BLaER1 (cell line): Measurements from ENCODE around the gene CEACAM21.

Experiments used
- H3K27ac ChIP-seq: shearing (Covaris generic); formaldehyde crosslinking; 2 replicates; pipeline ENCODE4 v1.8.1; 2022
- H3K27me3 ChIP-seq: shearing (Covaris generic); formaldehyde crosslinking; 2 replicates; pipeline ENCODE4 v1.8.1; 2022
- H3K36me3 ChIP-seq: shearing (Covaris generic); formaldehyde crosslinking; 2 replicates; pipeline ENCODE4 v1.8.1; 2022
- H3K4me1 ChIP-seq: shearing (Covaris generic); formaldehyde crosslinking; 2 replicates; pipeline ENCODE4 v1.8.1; 2022
- H3K4me2 ChIP-seq: shearing (Covaris generic); formaldehyde crosslinking; 2 replicates; pipeline ENCODE4 v1.8.1; 2022
- H3K4me3 ChIP-seq: shearing (Covaris generic); formaldehyde crosslinking; 2 replicates; pipeline ENCODE4 v1.8.1; 2022
- H3K9ac ChIP-seq: shearing (Covaris generic); formaldehyde crosslinking; 2 replicates; pipeline ENCODE4 v1.8.1; 2022
- H3K9me3 ChIP-seq: shearing (Covaris generic); formaldehyde crosslinking; 2 replicates; pipeline ENCODE4 v1.8.1; 2022
- H4K20me1 ChIP-seq: shearing (Covaris generic); formaldehyde crosslinking; 2 replicates; pipeline ENCODE4 v1.8.1; 2022
- Cebpa-rat ChIP-seq: shearing (Covaris generic); IDR thresholded peaks from 2 replicates; pipeline ENCODE4 v1.8.1; 2022

CEACAM21 gene

GRCh38 chr19:41575998-41576397, at the start of gene CEACAM21:
CEACAM21 (plus strand) TSS chr19:41576166; CDS start chr19:41576275, 109 bp downstream.
- peaks cover 24% of the 10 kb centered on the region for H3K9me3 ChIP-seq
- H3K9ac ChIP-seq: peak within 1 kb of the TSS; percentile 67
- H3K4me1 ChIP-seq: peaks cover 21% of the 10 kb centered on the region
- peak within 1 kb of the TSS; percentile 57 for H3K4me3 ChIP-seq
- H3K27me3 ChIP-seq: no peaks in the 10 kb centered on the region
- H4K20me1 ChIP-seq: peaks cover 33% of the 10 kb centered on the region
- H3K36me3 ChIP-seq: peaks cover 73% of the 10 kb centered on the region
- no peak for TF ChIP-seq Cebpa-rat
- peak within 1 kb of the TSS; percentile 78 for H3K27ac ChIP-seq
- peak within 1 kb of the TSS; percentile 93 for H3K4me2 ChIP-seq

- Histone ChIP-seq H3K9me3 (peaks cover 55% of the 10 kb centered on the region), H3K27me3 (peaks cover 18% of the 10 kb centered on the region), H3K4me3 (no peak overlapping the region), H3K36me3 (peaks cover 13% of the 10 kb centered on the region), H3K27ac (no peak overlapping the region), H4K20me1 (no peaks in the 10 kb centered on the region), H3K4me2 (no peak overlapping the region), H3K4me1 (peaks cover 47% of the 10 kb centered on the region), H3K9ac (no peak overlapping the region)
- no peak for TF ChIP-seq Cebpa-rat
Observed at GRCh38 chr19:41527089-41527488, 48.9 kb upstream of the CEACAM21 start.

GRCh38 chr19:41528106-41528505, 47.9 kb upstream of the CEACAM21 start:
- Histone ChIP-seq H3K9me3 (peaks cover 63% of the 10 kb centered on the region), H4K20me1 (no peaks in the 10 kb centered on the region), H3K36me3 (peaks cover 13% of the 10 kb centered on the region), H3K27me3 (peaks cover 8% of the 10 kb centered on the region), H3K4me3 (no peak overlapping the region), H3K4me2 (peak overlapping the region; percentile 17; the same call in 1 of the 2 replicates), H3K9ac (no peak overlapping the region), H3K27ac (no peak overlapping the region), H3K4me1 (peaks cover 47% of the 10 kb centered on the region)
- no peak for TF ChIP-seq Cebpa-rat

- H3K9ac ChIP-seq: no peak overlapping the region
- peaks cover 62% of the 10 kb centered on the region for H3K4me1 ChIP-seq
- no peaks in the 10 kb centered on the region for H3K27me3 ChIP-seq
- H3K27ac ChIP-seq: peak overlapping the region; percentile 81
- peaks cover 78% of the 10 kb centered on the region for H3K9me3 ChIP-seq
- peaks cover 13% of the 10 kb centered on the region for H3K36me3 ChIP-seq
- TF ChIP-seq Cebpa-rat: no peak
- no peaks in the 10 kb centered on the region for H4K20me1 ChIP-seq
- peak overlapping the region; percentile 61 for H3K4me3 ChIP-seq
- H3K4me2 ChIP-seq: peak overlapping the region; percentile 69
Observed at GRCh38 chr19:41529484-41530183, 46.3 kb upstream of the CEACAM21 start.

GRCh38 chr19:41530184-41530534, 45.8 kb upstream of the CEACAM21 start:
- H3K9me3 ChIP-seq: peaks cover 75% of the 10 kb centered on the region
- H3K27ac ChIP-seq: peak overlapping the region; percentile 81
- no peaks in the 10 kb centered on the region for H3K27me3 ChIP-seq
- peak overlapping the region; percentile 69 for H3K4me2 ChIP-seq
- H3K4me3 ChIP-seq: peak overlapping the region; percentile 61
- H3K36me3 ChIP-seq: peaks cover 13% of the 10 kb centered on the region
- peaks cover 67% of the 10 kb centered on the region for H3K4me1 ChIP-seq
- no peak overlapping the region; the same call in 1 of the 2 replicates for H3K9ac ChIP-seq
- no peaks in the 10 kb centered on the region for H4K20me1 ChIP-seq
- no peak for TF ChIP-seq Cebpa-rat

- Histone ChIP-seq H3K27me3 (no peaks in the 10 kb centered on the region), H3K36me3 (peaks cover 13% of the 10 kb centered on the region), H3K4me2 (peak overlapping the region; percentile 69), H4K20me1 (no peaks in the 10 kb centered on the region), H3K4me3 (peak overlapping the region; percentile 61), H3K9ac (peak overlapping the region; percentile 60; the same call in 1 of the 2 replicates), H3K4me1 (peaks cover 72% of the 10 kb centered on the region), H3K27ac (peak overlapping the region; percentile 81), H3K9me3 (peaks cover 71% of the 10 kb centered on the region)
- TF ChIP-seq Cebpa-rat: no peak
Observed at GRCh38 chr19:41530761-41531301, 45.1 kb upstream of the CEACAM21 start.

- Histone ChIP-seq H3K4me1 (peaks cover 73% of the 10 kb centered on the region), H3K4me2 (peak overlapping the region; percentile 69), H4K20me1 (no peaks in the 10 kb centered on the region), H3K4me3 (peak overlapping the region; percentile 61), H3K36me3 (peaks cover 19% of the 10 kb centered on the region), H3K9ac (peak overlapping the region; percentile 67; the same call in 1 of the 2 replicates), H3K27ac (peak overlapping the region; percentile 81), H3K27me3 (no peaks in the 10 kb centered on the region), H3K9me3 (peaks cover 75% of the 10 kb centered on the region)
- TF ChIP-seq Cebpa-rat: no peak
Observed at GRCh38 chr19:41531438-41532311, 44.3 kb upstream of the CEACAM21 start.

GRCh38 chr19:41532526-41532925, 43.4 kb upstream of the CEACAM21 start:
- Histone ChIP-seq H3K9me3 (peaks cover 76% of the 10 kb centered on the region), H3K36me3 (peaks cover 27% of the 10 kb centered on the region), H4K20me1 (no peaks in the 10 kb centered on the region), H3K4me2 (peak overlapping the region; percentile 79), H3K4me1 (peaks cover 77% of the 10 kb centered on the region), H3K4me3 (no peak overlapping the region), H3K27me3 (no peaks in the 10 kb centered on the region), H3K27ac (no peak overlapping the region), H3K9ac (no peak overlapping the region)
- TF ChIP-seq Cebpa-rat: no peak

- Histone ChIP-seq H3K4me3 (peak overlapping the region; percentile 9; the same call in 1 of the 2 replicates), H3K9ac (no peak overlapping the region), H3K27me3 (no peaks in the 10 kb centered on the region), H3K27ac (peak overlapping the region; percentile 32; the same call in 1 of the 2 replicates), H3K4me1 (peaks cover 72% of the 10 kb centered on the region), H3K9me3 (peaks cover 75% of the 10 kb centered on the region), H3K36me3 (peaks cover 37% of the 10 kb centered on the region), H3K4me2 (peak overlapping the region; percentile 79), H4K20me1 (no peaks in the 10 kb centered on the region)
- TF ChIP-seq Cebpa-rat: no peak
Observed at GRCh38 chr19:41533671-41534215, 42.2 kb upstream of the CEACAM21 start.
